Measurements from ENCODE around the gene SSTR4. TPM values are rescaled to one million over a fixed set of nuclear protein-coding genes. Genes with fewer than 3 reads are reported as not detected.
A peak's percentile ranks its signal among the peaks of the same experiment; 100 is the strongest.

Gene SSTR4
- total RNA-seq, 1 experiment from 2014 or later, result not detected

DNA sequence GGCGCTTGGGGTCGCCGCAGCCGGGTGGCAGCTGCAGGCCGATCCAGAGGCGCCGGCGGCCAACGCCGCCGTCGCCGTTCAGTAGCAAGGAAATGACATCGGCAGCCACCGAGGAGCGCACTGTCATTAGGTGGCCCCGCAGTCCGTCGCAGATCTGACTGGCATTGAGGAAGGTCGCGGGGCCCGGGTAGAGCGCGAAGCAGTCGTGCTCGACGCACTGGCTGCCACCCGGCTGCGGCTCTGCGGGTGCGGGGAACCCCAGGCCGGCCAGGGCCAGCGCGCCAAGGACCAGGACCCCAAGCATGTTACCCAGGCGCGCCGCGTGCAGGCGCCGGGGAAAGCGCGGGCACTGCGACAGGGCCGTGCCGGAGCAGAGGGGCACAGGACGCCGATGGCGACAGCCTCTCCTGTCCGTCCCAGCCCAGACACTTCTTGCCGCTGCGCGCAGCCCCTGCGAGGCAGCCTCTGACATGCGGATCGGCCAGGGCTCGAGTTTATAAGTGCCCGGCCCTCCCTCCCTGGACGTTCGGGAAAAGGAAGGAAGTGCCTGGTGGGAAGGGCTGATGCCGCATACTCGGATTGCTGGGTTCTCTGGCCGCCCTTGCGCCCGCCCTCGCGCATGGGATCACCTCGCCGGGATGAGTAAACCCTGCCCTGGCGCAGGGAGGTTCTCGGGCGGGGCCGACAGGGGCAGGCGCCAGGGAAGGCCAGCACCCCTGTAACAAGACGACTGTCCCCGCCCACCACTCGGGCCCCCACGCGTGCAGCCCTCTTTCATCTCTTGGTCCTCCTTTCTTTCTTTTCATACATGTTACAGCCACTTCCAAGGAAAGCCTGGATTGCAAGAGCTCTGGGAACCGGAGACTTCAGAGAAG lies 14.3 kb downstream of the SSTR4 start, which contains the start of gene THBD:
TSS of gene THBD (minus strand) at position 472 of the 875 bp plus-strand sequence. CDS start at position 304, 168 bp downstream.
- POLR2A ChIA-PET, result no interaction called here
- TF ChIP-seq CTCF (IDR thresholded peaks at IDR 0.05) (no peak), POLR2AphosphoS5 (IDR thresholded peaks at IDR 0.05; ENCODE audit: low read depth, low read length) (no peak), TCF7L2 (IDR thresholded peaks at IDR 0.05; ENCODE audit: low read depth, low read length) (no peak), SIN3A (IDR thresholded peaks at IDR 0.05; ENCODE audit: borderline replicate concordance, insufficient read depth, low read depth, low read length) (no peak), REST (IDR thresholded peaks at IDR 0.05; ENCODE audit: insufficient read depth in 1 of 2, low read depth in 2 of 2, low read length in 1 of 2) (no peak)
- H3K9me3 ChIP-seq (ENCODE audit: control insufficient read depth, insufficient read depth, low read depth, low read length), result no peaks in the 10 kb centered on the region
- DNase-seq (ENCODE audit: low read depth, low spot score) (no peak), ATAC-seq (peak; percentile 63)
- intact Hi-C loops (cut with micrococcal nuclease; ENCODE audit: unreplicated experiment) (loop anchor here (10.0 kb wide), 2 partner anchors 105 to 285 kb away; no protein-coding TSS in a partner anchor), in situ Hi-C loops (cut with HindIII; ENCODE audit: low pct_unique_long_range_greater_than_20kb, low sequenced_read_pairs) (no loop called here)
- BruUV-seq (replicated peaks), result no TSS peak
- peaks cover 18% of the 10 kb centered on the region for H3K27me3 ChIP-seq (ENCODE audit: control insufficient read depth, insufficient read depth, low read length)
- CTCF ChIA-PET, result interaction anchor here (0.6 to 0.7 kb wide), 2 partner anchors 186 to 356 kb away, joined by 3 to 6 read pairs; no protein-coding TSS in a partner anchor
- H3K36me3 ChIP-seq (ENCODE audit: control insufficient read depth, insufficient read depth, low read length), result no peaks in the 10 kb centered on the region
- H3K27ac ChIP-seq (ENCODE audit: low read length), result no peak within 1 kb of the TSS
- peak within 1 kb of the TSS; percentile 28 to 56 for H3K4me3 ChIP-seq (ENCODE audit: low read depth in 2 of 2, low read length in 2 of 2)
- peaks cover 8% of the 10 kb centered on the region for H3K4me1 ChIP-seq (ENCODE audit: control insufficient read depth, insufficient read depth, low read length)

GRCh38 chr20:23050076-23050838 lies 15.1 kb downstream of the SSTR4 start:
- peak; percentile 46 for ATAC-seq
- peak overlapping the region; percentile 28 to 56 for H3K4me3 ChIP-seq (ENCODE audit: low read depth in 2 of 2, low read length in 2 of 2)
- H3K4me1 ChIP-seq (ENCODE audit: control insufficient read depth, insufficient read depth, low read length), result peaks cover 8% of the 10 kb centered on the region
- DNase-seq (ENCODE audit: low read depth, low spot score), result no peak
- H3K27me3 ChIP-seq (ENCODE audit: control insufficient read depth, insufficient read depth, low read length), result peaks cover 17% of the 10 kb centered on the region
- in situ Hi-C loops (cut with HindIII; ENCODE audit: low pct_unique_long_range_greater_than_20kb, low sequenced_read_pairs), result no loop called here
- ChIA-PET POLR2A (no interaction called here), CTCF (interaction anchor here (0.6 to 0.7 kb wide), 2 partner anchors 185 to 357 kb away, joined by 3 to 6 read pairs; no protein-coding TSS in a partner anchor)
- intact Hi-C loops (cut with micrococcal nuclease; ENCODE audit: unreplicated experiment), result loop anchor here (10.0 kb wide), 2 partner anchors 105 to 285 kb away; no protein-coding TSS in a partner anchor
- TF ChIP-seq REST (IDR thresholded peaks at IDR 0.05; ENCODE audit: insufficient read depth in 1 of 2, low read depth in 2 of 2, low read length in 1 of 2), result no peak
- TF ChIP-seq CTCF (IDR thresholded peaks at IDR 0.05), result no peak
- TF ChIP-seq POLR2AphosphoS5 (IDR thresholded peaks at IDR 0.05; ENCODE audit: low read depth, low read length), result no peak
- no peak for TF ChIP-seq SIN3A (IDR thresholded peaks at IDR 0.05; ENCODE audit: borderline replicate concordance, insufficient read depth, low read depth, low read length)
- no peak for TF ChIP-seq TCF7L2 (IDR thresholded peaks at IDR 0.05; ENCODE audit: low read depth, low read length)
- no peaks in the 10 kb centered on the region for H3K36me3 ChIP-seq (ENCODE audit: control insufficient read depth, insufficient read depth, low read length)
- no peak overlapping the region for H3K27ac ChIP-seq (ENCODE audit: low read length)
- H3K9me3 ChIP-seq (ENCODE audit: control insufficient read depth, insufficient read depth, low read depth, low read length), result no peaks in the 10 kb centered on the region
- no TSS peak for BruUV-seq (replicated peaks)

Data from Panc1 (cell line).